Breast epithelium (tissue), 3 donors: Measurements from ENCODE around the gene GIMAP4.

Experiments
- CTCF ChIP-seq, 3 donors: fragments of 450-650 bp; IDR thresholded peaks; one replicate each; pipeline ENCODE4 v1.5.1; 2016 to 2017; ENCODE audit warnings: antibody characterized with exemption in 3 of 3, mild to moderate bottlenecking in 3 of 3, moderate library complexity in 3 of 3
- POLR2A ChIP-seq: fragments of 450-650 bp; IDR thresholded peaks from one replicate; pipeline ENCODE4 v1.6.1; 2016; ENCODE audit warnings: antibody characterized with exemption, mild to moderate bottlenecking, moderate library complexity
- POLR2AphosphoS5 ChIP-seq, 3 donors: sonication (generic); formaldehyde crosslinking; IDR thresholded peaks; one replicate each; pipeline ENCODE4 v1.6.1; 2017; ENCODE audit warnings: antibody characterized with exemption in 3 of 3

GRCh38 chr7:150524018-150524417, 43.2 kb upstream of the GIMAP4 start:
- no peak for TF ChIP-seq CTCF (IDR thresholded peaks at IDR 0.05)
- TF ChIP-seq POLR2AphosphoS5 (IDR thresholded peaks at IDR 0.05), result no peak
- TF ChIP-seq POLR2A, result no peak
